Dedifferentiated amniotic fluid mesenchymal stem cell (primary cell): ENCODE measurements around the gene PPP4R3A.
"Not testable (repeated sequence)": the region's sequence is repeated elsewhere in the genome, so short reads cannot be mapped to it uniquely, and the experiment has no call there.

Experiments
- DNase-seq: peaks from one replicate; pipeline ENCODE4 v3.0.0-alpha.2; 2016; ENCODE audit errors: extremely low spot score

The PPP4R3A gene

GRCh38 chr14:91438845-91439244 lies 71.3 kb downstream of the PPP4R3A start:
- no peak for DNase-seq

GRCh38 chr14:91436266-91436665 lies 73.8 kb downstream of the PPP4R3A start:
- DNase-seq, result not testable (repeated sequence)

GRCh38 chr14:91429385-91429784 lies 80.7 kb downstream of the PPP4R3A start:
- DNase-seq, result no peak

- DNase-seq, result not testable (repeated sequence)
Observed at GRCh38 chr14:91428931-91429330, 81.2 kb downstream of the PPP4R3A start.

- not testable (repeated sequence) for DNase-seq
Observed at GRCh38 chr14:91425531-91425944, 84.6 kb downstream of the PPP4R3A start.

GRCh38 chr14:91424813-91425530 lies 85.1 kb downstream of the PPP4R3A start:
- DNase-seq, result no peak

- DNase-seq, result no peak
Observed at GRCh38 chr14:91420686-91421085, 89.4 kb downstream of the PPP4R3A start.

GRCh38 chr14:91419451-91419850 lies 90.7 kb downstream of the PPP4R3A start:
- DNase-seq, result no peak

- no peak for DNase-seq
Observed at GRCh38 chr14:91419044-91419397, 91.1 kb downstream of the PPP4R3A start.

GRCh38 chr14:91418387-91419043 lies 91.6 kb downstream of the PPP4R3A start:
- peak; percentile 32 for DNase-seq

- no peak for DNase-seq
Observed at GRCh38 chr14:91417983-91418386, 92.1 kb downstream of the PPP4R3A start.

- DNase-seq, result no peak
Observed at GRCh38 chr14:91417120-91417982, 92.8 kb downstream of the PPP4R3A start, which contains the start of gene CCDC88C. CCDC88C (minus strand) TSS chr14:91417820; CDS start chr14:91417690, 130 bp downstream.

- no peak for DNase-seq
Observed at GRCh38 chr14:91416744-91417119, 93.4 kb downstream of the PPP4R3A start.

GRCh38 chr14:91415794-91416743 lies 94.0 kb downstream of the PPP4R3A start:
- DNase-seq, result no peak

GRCh38 chr14:91414475-91414833 lies 95.7 kb downstream of the PPP4R3A start:
- DNase-seq, result no peak

- DNase-seq, result no peak
Observed at GRCh38 chr14:91413547-91414474, 96.3 kb downstream of the PPP4R3A start.

- DNase-seq, result no peak
Observed at GRCh38 chr14:91412939-91413338, 97.2 kb downstream of the PPP4R3A start.

GRCh38 chr14:91410771-91411536 lies 99.2 kb downstream of the PPP4R3A start:
- no peak for DNase-seq

- no peak for DNase-seq
Observed at GRCh38 chr14:91409928-91410718, 100.0 kb downstream of the PPP4R3A start.
